C4-2B (cell line): ENCODE data around the gene CILP2.

Experiments
- ZFX ChIP-seq: fragments of 450-650 bp; IDR thresholded peaks from 2 replicates; pipeline ENCODE4 v1.6.1; 2017
- TF ChIP-seq, protein P1 (sequence below): fragments of 450-650 bp; conservative IDR thresholded peaks from 2 replicates; pipeline ENCODE4 v1.5.1; 2017; ENCODE audit warnings: mild to moderate bottlenecking

- TF ChIP-seq, protein P1, sequence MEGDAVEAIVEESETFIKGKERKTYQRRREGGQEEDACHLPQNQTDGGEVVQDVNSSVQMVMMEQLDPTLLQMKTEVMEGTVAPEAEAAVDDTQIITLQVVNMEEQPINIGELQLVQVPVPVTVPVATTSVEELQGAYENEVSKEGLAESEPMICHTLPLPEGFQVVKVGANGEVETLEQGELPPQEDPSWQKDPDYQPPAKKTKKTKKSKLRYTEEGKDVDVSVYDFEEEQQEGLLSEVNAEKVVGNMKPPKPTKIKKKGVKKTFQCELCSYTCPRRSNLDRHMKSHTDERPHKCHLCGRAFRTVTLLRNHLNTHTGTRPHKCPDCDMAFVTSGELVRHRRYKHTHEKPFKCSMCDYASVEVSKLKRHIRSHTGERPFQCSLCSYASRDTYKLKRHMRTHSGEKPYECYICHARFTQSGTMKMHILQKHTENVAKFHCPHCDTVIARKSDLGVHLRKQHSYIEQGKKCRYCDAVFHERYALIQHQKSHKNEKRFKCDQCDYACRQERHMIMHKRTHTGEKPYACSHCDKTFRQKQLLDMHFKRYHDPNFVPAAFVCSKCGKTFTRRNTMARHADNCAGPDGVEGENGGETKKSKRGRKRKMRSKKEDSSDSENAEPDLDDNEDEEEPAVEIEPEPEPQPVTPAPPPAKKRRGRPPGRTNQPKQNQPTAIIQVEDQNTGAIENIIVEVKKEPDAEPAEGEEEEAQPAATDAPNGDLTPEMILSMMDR: no peak
- TF ChIP-seq ZFX: no peak
These were observed 5.0 kb upstream of the CILP2 start for GRCh38 chr19:19532806-19533701.
